CD14-positive monocyte (primary cell): Measurements from ENCODE around the gene MBNL2. TPM values are rescaled to one million over a fixed set of nuclear protein-coding genes. Genes with fewer than 3 reads are reported as not detected.

ENCODE experiments used
- DNase-seq, 3 donors: peaks; one replicate each; pipeline ENCODE4 v3.0.0-alpha.2; 2011 to 2022
- H2AFZ ChIP-seq: 2 replicates; pipeline ENCODE4 v1.6.0; 2012; ENCODE audit warnings: mild to moderate bottlenecking, low read depth, low read length, inconsistent platforms; ENCODE audit not compliant: insufficient read depth, poor library complexity, severe bottlenecking
- H3K27ac ChIP-seq, 2 donors: 1 replicate in 1 of 2; 2 replicates in 1 of 2; pipeline ENCODE4 v1.5.1; 2012 to 2013; ENCODE audit warnings: low read length in 2 of 2, control low read depth in 1 of 2, inconsistent platforms in 1 of 2, low read depth in 1 of 2, mild to moderate bottlenecking in 1 of 2
- H3K27me3 ChIP-seq, 2 donors: one replicate each; pipeline versions ENCODE4 v1.6.0 to v1.6.1; 2011 to 2013; ENCODE audit warnings: low read length in 2 of 2; ENCODE audit not compliant: control insufficient read depth in 2 of 2, insufficient read depth in 2 of 2
- H3K36me3 ChIP-seq, 2 donors: replicated peaks in 1 of 2; 1 replicate in 1 of 2; 2 replicates in 1 of 2; pipeline versions ENCODE4 v1.5.1 to v1.6.1; 2012 to 2013; ENCODE audit warnings: low read length in 2 of 2, control low read depth in 1 of 2, inconsistent platforms in 1 of 2, mild to moderate bottlenecking in 1 of 2; ENCODE audit not compliant: insufficient read depth in 2 of 2, control insufficient read depth in 1 of 2
- H3K4me1 ChIP-seq, 2 donors: 1 replicate in 1 of 2; 2 replicates in 1 of 2; pipeline versions ENCODE4 v1.5.1 to v1.6.1; 2012 to 2013; ENCODE audit warnings: low read length in 2 of 2, control low read depth in 1 of 2, inconsistent platforms in 1 of 2, mild to moderate bottlenecking in 1 of 2, moderate library complexity in 1 of 2; ENCODE audit not compliant: insufficient read depth in 2 of 2, control insufficient read depth in 1 of 2
- H3K4me2 ChIP-seq: replicated peaks from 2 replicates; pipeline ENCODE3; 2012; ENCODE audit warnings: low read length, moderate library complexity, mild to moderate bottlenecking; ENCODE audit not compliant: poor library complexity, severe bottlenecking; ENCODE audit errors: extremely low read depth
- H3K4me3 ChIP-seq, 3 experiments: fragments of 200-600 bp in 1 of 3; sonication (generic) in 1 of 3; replicated peaks in 1 of 3; 1 replicate in 2 of 3; 2 replicates in 1 of 3; pipeline ENCODE4 v1.5.1; 2011 to 2013; ENCODE audit warnings: low read length in 3 of 3, mild to moderate bottlenecking in 3 of 3, control low read depth in 2 of 3, low read depth in 2 of 3, inconsistent platforms in 1 of 3, moderate library complexity in 1 of 3
- H3K79me2 ChIP-seq: 2 replicates; pipeline ENCODE4 v1.6.0; 2012; ENCODE audit warnings: mild to moderate bottlenecking, control low read depth, inconsistent platforms, low read length, moderate library complexity; ENCODE audit not compliant: insufficient read depth
- H3K9ac ChIP-seq: 2 replicates; pipeline ENCODE4 v1.6.0; 2017; ENCODE audit warnings: low read length, mild to moderate bottlenecking; ENCODE audit not compliant: insufficient read depth, poor library complexity, severe bottlenecking
- H3K9me3 ChIP-seq, 2 donors: replicated peaks in 1 of 2; 1 replicate in 1 of 2; 2 replicates in 1 of 2; pipeline versions ENCODE4 v1.5.1 to v1.6.1; 2012 to 2013; ENCODE audit warnings: low read length in 2 of 2, control low read depth in 1 of 2; ENCODE audit not compliant: control insufficient read depth in 1 of 2, insufficient read depth in 1 of 2
- H4K20me1 ChIP-seq: 2 replicates; pipeline ENCODE4 v1.6.0; 2012; ENCODE audit warnings: mild to moderate bottlenecking, low read length, control low read depth, moderate library complexity; ENCODE audit not compliant: insufficient read depth
- H3K27ac Mint-ChIP-seq, 7 donors: one replicate each; pipeline ENCODE4 v1.8.0; 2020; ENCODE audit warnings: mild to moderate bottlenecking in 7 of 7, mixed read lengths in 7 of 7, moderate library complexity in 6 of 7, inconsistent platforms in 2 of 7
- H3K27me3 Mint-ChIP-seq, 3 donors: one replicate each; pipeline ENCODE4 v1.8.0; 2021 to 2022; ENCODE audit warnings: low read depth in 3 of 3, mild to moderate bottlenecking in 3 of 3, mixed read lengths in 3 of 3, moderate library complexity in 3 of 3, inconsistent platforms in 1 of 3
- H3K36me3 Mint-ChIP-seq, 2 donors: one replicate each; pipeline ENCODE4 v1.8.0; 2020; ENCODE audit warnings: mixed read lengths in 2 of 2, inconsistent platforms in 1 of 2, mild to moderate bottlenecking in 1 of 2
- H3K4me1 Mint-ChIP-seq: one replicate; pipeline ENCODE4 v1.8.0; 2020; ENCODE audit warnings: mild to moderate bottlenecking, mixed read lengths
- H3K4me3 Mint-ChIP-seq, 2 donors: one replicate each; pipeline ENCODE4 v1.8.0; 2020; ENCODE audit warnings: mild to moderate bottlenecking in 2 of 2, mixed read lengths in 2 of 2, moderate library complexity in 1 of 2
- H3K9me3 Mint-ChIP-seq, 7 donors: one replicate each; pipeline ENCODE4 v1.8.0; 2020 to 2022; ENCODE audit warnings: mixed read lengths in 7 of 7, mild to moderate bottlenecking in 6 of 7, moderate library complexity in 6 of 7, inconsistent platforms in 2 of 7
- CTCF ChIP-seq: fragments of 200-600 bp; IDR thresholded peaks from one replicate; pipeline ENCODE4 v1.8.0; 2022; ENCODE audit warnings: antibody characterized with exemption, mild to moderate bottlenecking
- WGBS: methylation state at CpG from one replicate; pipeline ENCODE4 v1.1.5; 2013; ENCODE audit warnings: missing lambda C conversion rate; ENCODE audit not compliant: insufficient coverage; 5-methylcytosine and 5-hydroxymethylcytosine counted together
- intact Hi-C, 2 donors: fragments of 100-400 bp; cut with micrococcal nuclease; formaldehyde crosslinking; loops; one replicate each; pipeline versions ENCODE4 v1.15.0 to v1.15.1; 2023
- polyA plus RNA-seq, 3 donors: library from polyadenylated mRNA; depleted of rRNA in 1 of 3; unstranded in 2 of 3; stranded (reverse) in 1 of 3; fragments of 300-500 nt in 2 of 3; fragments of >200 nt in 1 of 3; fragmentation: Illumina TruSeq in 2 of 3; gene quantifications; 1 replicate in 2 of 3; 2 replicates in 1 of 3; pipeline ENCODE4 v1.2.3, GENCODE V29; 2012 to 2021

The MBNL2 gene
- polyA plus RNA-seq, 3 donors = 8.5 to 15.5 (median 13.4) TPM

- no peak for DNase-seq
- H4K20me1 ChIP-seq = peaks cover 90% of the 10 kb centered on the region
- Mint-ChIP-seq H3K27ac (no peak overlapping the region), H3K4me1 (no peaks in the 10 kb centered on the region), H3K4me3 (no peak overlapping the region), H3K9me3 (peaks cover 0 to 2% (median 0%) of the 10 kb centered on the region in 7 donors), H3K27me3 (peaks cover 0 to 2% (median 0%) of the 10 kb centered on the region in 3 donors), H3K36me3 (peaks cover 3 to 6% of the 10 kb centered on the region in 2 donors)
- WGBS = no CpG with 5 or more reads among the region's 5 CpGs
- H2AFZ ChIP-seq = no peak overlapping the region
- no peak overlapping the region for H3K4me2 ChIP-seq
- H3K4me1 ChIP-seq = no peaks in the 10 kb centered on the region
- no peak overlapping the region for H3K9ac ChIP-seq
- H3K36me3 ChIP-seq = no peaks in the 10 kb centered on the region
- peaks cover 59% of the 10 kb centered on the region for H3K79me2 ChIP-seq
- no peaks in the 10 kb centered on the region for H3K9me3 ChIP-seq
- H3K27me3 ChIP-seq = no peaks in the 10 kb centered on the region
- no peak overlapping the region for H3K4me3 ChIP-seq
- TF ChIP-seq CTCF = no peak
- no peak overlapping the region for H3K27ac ChIP-seq
- intact Hi-C loops = no loop called here
Observed at GRCh38 chr13:97249093-97249795, 27.1 kb downstream of the MBNL2 start.

- no peak for TF ChIP-seq CTCF
- H4K20me1 ChIP-seq = peaks cover 90% of the 10 kb centered on the region
- intact Hi-C loops = no loop called here
- no CpG with 5 or more reads among the region's 3 CpGs for WGBS
- no peak overlapping the region for H3K27ac Mint-ChIP-seq
- no peaks in the 10 kb centered on the region for H3K9me3 ChIP-seq
- H3K4me1 Mint-ChIP-seq = no peaks in the 10 kb centered on the region
- peaks cover 0 to 2% (median 0%) of the 10 kb centered on the region in 3 donors for H3K27me3 Mint-ChIP-seq
- H3K9me3 Mint-ChIP-seq = peaks cover 0 to 2% (median 0%) of the 10 kb centered on the region in 7 donors
- H3K4me3 ChIP-seq = no peak overlapping the region
- H3K9ac ChIP-seq = no peak overlapping the region
- H2AFZ ChIP-seq = no peak overlapping the region
- peaks cover 64% of the 10 kb centered on the region for H3K79me2 ChIP-seq
- H3K36me3 ChIP-seq = no peaks in the 10 kb centered on the region
- no peak overlapping the region for H3K27ac ChIP-seq
- no peaks in the 10 kb centered on the region for H3K4me1 ChIP-seq
- no peak for DNase-seq
- H3K27me3 ChIP-seq = no peaks in the 10 kb centered on the region
- peaks cover 3 to 10% of the 10 kb centered on the region in 2 donors for H3K36me3 Mint-ChIP-seq
- H3K4me3 Mint-ChIP-seq = no peak overlapping the region
- H3K4me2 ChIP-seq = no peak overlapping the region
Observed at GRCh38 chr13:97249796-97250495, 27.8 kb downstream of the MBNL2 start.
